Measurements from ENCODE around the gene NUP88. TPM values are rescaled to one million over a fixed set of nuclear protein-coding genes. Genes with fewer than 3 reads are reported as not detected.

Gene NUP88
- 55.1 and 84.5 TPM in 2 replicates for total RNA-seq

GRCh38 chr17:5419356-5419958, at the start of gene NUP88:
NUP88 (minus strand) TSS chr17:5419662; CDS start chr17:5419650, 12 bp downstream.

GRCh38 chr17:5438716-5439445, 19.4 kb upstream of the NUP88 start, which contains the start of gene C1QBP:
C1QBP (minus strand) TSS chr17:5439155; CDS start chr17:5439073, 82 bp downstream.

GRCh38 chr17:5419959-5420653, 644 bp upstream of the NUP88 start, which contains the start of gene RPAIN:
RPAIN (plus strand) TSS chr17:5420182; CDS start chr17:5420211, 29 bp downstream.

Other genes starting within 250 kb of the NUP88 start
- gene ZNF594, start 227.8 kb downstream of the NUP88 start, total RNA-seq = 12.9 and 13.1 TPM in 2 replicates
- not detected in 2 replicates for gene SCIMP, start 184.8 kb downstream of the NUP88 start, total RNA-seq
- 54.0 and 59.9 TPM in 2 replicates for gene RABEP1, start 137.4 kb downstream of the NUP88 start, total RNA-seq
- 25.8 and 45.1 TPM in 2 replicates for gene RPAIN, start 520 bp upstream of the NUP88 start, total RNA-seq
- 124 and 259 TPM in 2 replicates for gene C1QBP, start 19.5 kb upstream of the NUP88 start, total RNA-seq
- 11.1 and 11.4 TPM in 2 replicates for gene DHX33, start 49.3 kb upstream of the NUP88 start, total RNA-seq
- 19.0 and 27.3 TPM in 2 replicates for gene DERL2, start 66.5 kb upstream of the NUP88 start, total RNA-seq
- 7.3 and 15.6 TPM in 2 replicates for gene MIS12, start 66.9 kb upstream of the NUP88 start, total RNA-seq
- gene NLRP1, start 164.8 kb upstream of the NUP88 start, total RNA-seq = 24.4 and 53.8 TPM in 2 replicates